ENCODE measurements around the gene RBM39. TPM values are rescaled to one million over a fixed set of nuclear protein-coding genes. Genes with fewer than 3 reads are reported as not detected.

RBM39 gene
- total and polyA plus RNA-seq, 10 of the 15 experiments (the other 5 are each of a cell fraction or from before 2014, with no cell fraction given), result 135 to 280 (median 217) TPM

DNA sequence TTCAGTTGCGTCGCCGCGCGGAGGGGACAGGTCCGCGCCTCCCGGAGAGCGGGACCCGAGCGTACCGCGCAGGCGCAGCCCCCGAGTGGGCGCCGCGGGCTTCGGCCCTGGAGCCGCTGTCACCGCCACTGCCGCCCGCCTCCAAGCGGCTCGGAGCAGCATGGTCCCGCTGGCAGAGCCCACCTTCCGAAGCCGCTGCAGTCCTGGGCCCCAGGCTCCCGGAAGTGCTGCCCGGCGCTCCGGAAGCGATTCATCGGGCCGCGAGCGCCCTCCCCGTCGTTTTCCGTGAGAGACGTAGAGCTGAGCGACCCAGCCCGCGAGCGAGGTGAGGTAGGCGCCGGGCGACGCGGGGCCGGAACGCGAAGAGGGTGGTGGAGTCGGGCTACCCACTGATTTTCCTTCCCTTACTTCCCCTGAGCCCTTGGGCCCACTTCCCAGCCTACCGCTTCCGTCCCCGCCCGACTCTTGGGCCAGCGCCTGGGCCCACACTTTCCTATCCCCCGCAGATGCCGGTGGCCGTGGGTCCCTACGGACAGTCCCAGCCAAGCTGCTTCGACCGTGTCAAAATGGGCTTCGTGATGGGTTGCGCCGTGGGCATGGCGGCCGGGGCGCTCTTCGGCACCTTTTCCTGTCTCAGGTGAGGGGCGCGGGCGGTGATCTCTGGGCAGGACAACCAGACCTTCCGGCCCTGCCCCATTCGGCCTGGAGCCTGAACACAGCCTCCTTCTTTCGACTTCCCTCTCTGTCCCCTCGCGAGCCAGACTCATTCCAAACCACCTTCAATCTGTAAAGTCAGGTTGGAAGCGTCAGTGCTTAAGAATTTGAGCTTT, 42.7 kb downstream of the RBM39 start, which contains the start of the genes NFS1 and ROMO1 (continued):
- TF ChIP-seq, protein P1, sequence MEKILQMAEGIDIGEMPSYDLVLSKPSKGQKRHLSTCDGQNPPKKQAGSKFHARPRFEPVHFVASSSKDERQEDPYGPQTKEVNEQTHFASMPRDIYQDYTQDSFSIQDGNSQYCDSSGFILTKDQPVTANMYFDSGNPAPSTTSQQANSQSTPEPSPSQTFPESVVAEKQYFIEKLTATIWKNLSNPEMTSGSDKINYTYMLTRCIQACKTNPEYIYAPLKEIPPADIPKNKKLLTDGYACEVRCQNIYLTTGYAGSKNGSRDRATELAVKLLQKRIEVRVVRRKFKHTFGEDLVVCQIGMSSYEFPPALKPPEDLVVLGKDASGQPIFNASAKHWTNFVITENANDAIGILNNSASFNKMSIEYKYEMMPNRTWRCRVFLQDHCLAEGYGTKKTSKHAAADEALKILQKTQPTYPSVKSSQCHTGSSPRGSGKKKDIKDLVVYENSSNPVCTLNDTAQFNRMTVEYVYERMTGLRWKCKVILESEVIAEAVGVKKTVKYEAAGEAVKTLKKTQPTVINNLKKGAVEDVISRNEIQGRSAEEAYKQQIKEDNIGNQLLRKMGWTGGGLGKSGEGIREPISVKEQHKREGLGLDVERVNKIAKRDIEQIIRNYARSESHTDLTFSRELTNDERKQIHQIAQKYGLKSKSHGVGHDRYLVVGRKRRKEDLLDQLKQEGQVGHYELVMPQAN (conservative IDR thresholded peaks at IDR 0.05), result peak; percentile 89
- TF ChIP-seq RUNX3 (IDR thresholded peaks at IDR 0.05; ENCODE audit: low read length), result no peak
- peak; percentile 62 for TF ChIP-seq MLLT1 (IDR thresholded peaks at IDR 0.05)
- peak; percentile 83 for TF ChIP-seq NR2C2 (IDR thresholded peaks at IDR 0.05; ENCODE audit: borderline replicate concordance, control insufficient read depth, insufficient read length, low read depth)
- no peak for TF ChIP-seq SPI1 (IDR thresholded peaks at IDR 0.05; ENCODE audit: borderline replicate concordance, insufficient read depth, low read depth, low read length)
- TF ChIP-seq TCF3 (IDR thresholded peaks at IDR 0.05; ENCODE audit: borderline replicate concordance, insufficient read depth, low read depth, low read length), result no peak
- no peak for TF ChIP-seq JUND (IDR thresholded peaks at IDR 0.05; ENCODE audit: low read depth, low read length)
- TF ChIP-seq CHD2 (IDR thresholded peaks at IDR 0.05; ENCODE audit: borderline replicate concordance, low read depth, low read length), result no peak
- no peak for TF ChIP-seq PAX8 (IDR thresholded peaks at IDR 0.05)
- TF ChIP-seq, protein P2, sequence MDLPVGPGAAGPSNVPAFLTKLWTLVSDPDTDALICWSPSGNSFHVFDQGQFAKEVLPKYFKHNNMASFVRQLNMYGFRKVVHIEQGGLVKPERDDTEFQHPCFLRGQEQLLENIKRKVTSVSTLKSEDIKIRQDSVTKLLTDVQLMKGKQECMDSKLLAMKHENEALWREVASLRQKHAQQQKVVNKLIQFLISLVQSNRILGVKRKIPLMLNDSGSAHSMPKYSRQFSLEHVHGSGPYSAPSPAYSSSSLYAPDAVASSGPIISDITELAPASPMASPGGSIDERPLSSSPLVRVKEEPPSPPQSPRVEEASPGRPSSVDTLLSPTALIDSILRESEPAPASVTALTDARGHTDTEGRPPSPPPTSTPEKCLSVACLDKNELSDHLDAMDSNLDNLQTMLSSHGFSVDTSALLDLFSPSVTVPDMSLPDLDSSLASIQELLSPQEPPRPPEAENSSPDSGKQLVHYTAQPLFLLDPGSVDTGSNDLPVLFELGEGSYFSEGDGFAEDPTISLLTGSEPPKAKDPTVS (IDR thresholded peaks at IDR 0.05; ENCODE audit: low read depth, low read length), result no peak
- TF ChIP-seq, protein P3, sequence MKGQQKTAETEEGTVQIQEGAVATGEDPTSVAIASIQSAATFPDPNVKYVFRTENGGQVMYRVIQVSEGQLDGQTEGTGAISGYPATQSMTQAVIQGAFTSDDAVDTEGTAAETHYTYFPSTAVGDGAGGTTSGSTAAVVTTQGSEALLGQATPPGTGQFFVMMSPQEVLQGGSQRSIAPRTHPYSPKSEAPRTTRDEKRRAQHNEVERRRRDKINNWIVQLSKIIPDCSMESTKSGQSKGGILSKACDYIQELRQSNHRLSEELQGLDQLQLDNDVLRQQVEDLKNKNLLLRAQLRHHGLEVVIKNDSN (IDR thresholded peaks at IDR 0.05; ENCODE audit: borderline replicate concordance, extremely low read length, insufficient read depth, low read depth, low read length), result no peak
- TF ChIP-seq, protein P4, sequence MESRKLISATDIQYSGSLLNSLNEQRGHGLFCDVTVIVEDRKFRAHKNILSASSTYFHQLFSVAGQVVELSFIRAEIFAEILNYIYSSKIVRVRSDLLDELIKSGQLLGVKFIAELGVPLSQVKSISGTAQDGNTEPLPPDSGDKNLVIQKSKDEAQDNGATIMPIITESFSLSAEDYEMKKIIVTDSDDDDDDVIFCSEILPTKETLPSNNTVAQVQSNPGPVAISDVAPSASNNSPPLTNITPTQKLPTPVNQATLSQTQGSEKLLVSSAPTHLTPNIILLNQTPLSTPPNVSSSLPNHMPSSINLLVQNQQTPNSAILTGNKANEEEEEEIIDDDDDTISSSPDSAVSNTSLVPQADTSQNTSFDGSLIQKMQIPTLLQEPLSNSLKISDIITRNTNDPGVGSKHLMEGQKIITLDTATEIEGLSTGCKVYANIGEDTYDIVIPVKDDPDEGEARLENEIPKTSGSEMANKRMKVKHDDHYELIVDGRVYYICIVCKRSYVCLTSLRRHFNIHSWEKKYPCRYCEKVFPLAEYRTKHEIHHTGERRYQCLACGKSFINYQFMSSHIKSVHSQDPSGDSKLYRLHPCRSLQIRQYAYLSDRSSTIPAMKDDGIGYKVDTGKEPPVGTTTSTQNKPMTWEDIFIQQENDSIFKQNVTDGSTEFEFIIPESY (IDR thresholded peaks at IDR 0.05), result no peak
- TF ChIP-seq, protein P5, sequence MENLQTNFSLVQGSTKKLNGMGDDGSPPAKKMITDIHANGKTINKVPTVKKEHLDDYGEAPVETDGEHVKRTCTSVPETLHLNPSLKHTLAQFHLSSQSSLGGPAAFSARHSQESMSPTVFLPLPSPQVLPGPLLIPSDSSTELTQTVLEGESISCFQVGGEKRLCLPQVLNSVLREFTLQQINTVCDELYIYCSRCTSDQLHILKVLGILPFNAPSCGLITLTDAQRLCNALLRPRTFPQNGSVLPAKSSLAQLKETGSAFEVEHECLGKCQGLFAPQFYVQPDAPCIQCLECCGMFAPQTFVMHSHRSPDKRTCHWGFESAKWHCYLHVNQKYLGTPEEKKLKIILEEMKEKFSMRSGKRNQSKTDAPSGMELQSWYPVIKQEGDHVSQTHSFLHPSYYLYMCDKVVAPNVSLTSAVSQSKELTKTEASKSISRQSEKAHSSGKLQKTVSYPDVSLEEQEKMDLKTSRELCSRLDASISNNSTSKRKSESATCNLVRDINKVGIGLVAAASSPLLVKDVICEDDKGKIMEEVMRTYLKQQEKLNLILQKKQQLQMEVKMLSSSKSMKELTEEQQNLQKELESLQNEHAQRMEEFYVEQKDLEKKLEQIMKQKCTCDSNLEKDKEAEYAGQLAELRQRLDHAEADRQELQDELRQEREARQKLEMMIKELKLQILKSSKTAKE (IDR thresholded peaks at IDR 0.05; ENCODE audit: low read depth, poor library complexity, severe bottlenecking), result no peak
- TF ChIP-seq ZNF24 (IDR thresholded peaks at IDR 0.05), result no peak
- no peak for TF ChIP-seq RCOR1 (conservative IDR thresholded peaks at IDR 0.05; ENCODE audit: low read depth, low read length)
- TF ChIP-seq MYB (IDR thresholded peaks at IDR 0.05; ENCODE audit: borderline replicate concordance, low read depth, low read length), result no peak
- TF ChIP-seq FOXM1 (IDR thresholded peaks at IDR 0.05; ENCODE audit: low read depth, low read length), result no peak
- peak; percentile 19 for TF ChIP-seq RELA (IDR thresholded peaks at IDR 0.05; ENCODE audit: borderline replicate concordance, partially characterized antibody)

Data from GM12878 (cell line).